Activated naive CD4-positive, alpha-beta T cell treated with anti-CD3 and anti-CD28 coated beads, Interleukin-2, amount 50 U/mL, for 72 hours (primary cell): ENCODE measurements around the gene MCM9. TPM values are rescaled to one million over a fixed set of nuclear protein-coding genes. Genes with fewer than 3 reads are reported as not detected.

Experiments
- ATAC-seq, 2 donors: fragments of 150-1000 bp; cut with Tn5 transposase; 2 replicates each; pipeline ENCODE4 v1.10.0; 2021; ENCODE audit warnings: mild to moderate bottlenecking in 2 of 2, moderate library complexity in 2 of 2
- DNase-seq, 2 donors: peaks; one replicate each; pipeline ENCODE4 v3.0.0; 2021 to 2022; ENCODE audit warnings: low spot score in 2 of 2
- H3K27ac Mint-ChIP-seq, 2 donors: one replicate each; pipeline ENCODE4 v1.8.0; 2022; ENCODE audit warnings: mild to moderate bottlenecking in 2 of 2, mixed read lengths in 2 of 2
- H3K36me3 Mint-ChIP-seq, 2 donors: one replicate each; pipeline ENCODE4 v1.8.0; 2022; ENCODE audit warnings: mixed read lengths in 2 of 2
- H3K9me3 Mint-ChIP-seq, 2 donors: one replicate each; pipeline ENCODE4 v1.8.0; 2022; ENCODE audit warnings: mixed read lengths in 2 of 2
- total RNA-seq, 2 donors: library from RNA; stranded (reverse); gene quantifications; one replicate each; pipeline ENCODE4 v1.2.3, GENCODE V29; 2022

MCM9 gene
- total RNA-seq, 2 donors from 2014 or later = 15.8 to 19.0 TPM

DNA sequence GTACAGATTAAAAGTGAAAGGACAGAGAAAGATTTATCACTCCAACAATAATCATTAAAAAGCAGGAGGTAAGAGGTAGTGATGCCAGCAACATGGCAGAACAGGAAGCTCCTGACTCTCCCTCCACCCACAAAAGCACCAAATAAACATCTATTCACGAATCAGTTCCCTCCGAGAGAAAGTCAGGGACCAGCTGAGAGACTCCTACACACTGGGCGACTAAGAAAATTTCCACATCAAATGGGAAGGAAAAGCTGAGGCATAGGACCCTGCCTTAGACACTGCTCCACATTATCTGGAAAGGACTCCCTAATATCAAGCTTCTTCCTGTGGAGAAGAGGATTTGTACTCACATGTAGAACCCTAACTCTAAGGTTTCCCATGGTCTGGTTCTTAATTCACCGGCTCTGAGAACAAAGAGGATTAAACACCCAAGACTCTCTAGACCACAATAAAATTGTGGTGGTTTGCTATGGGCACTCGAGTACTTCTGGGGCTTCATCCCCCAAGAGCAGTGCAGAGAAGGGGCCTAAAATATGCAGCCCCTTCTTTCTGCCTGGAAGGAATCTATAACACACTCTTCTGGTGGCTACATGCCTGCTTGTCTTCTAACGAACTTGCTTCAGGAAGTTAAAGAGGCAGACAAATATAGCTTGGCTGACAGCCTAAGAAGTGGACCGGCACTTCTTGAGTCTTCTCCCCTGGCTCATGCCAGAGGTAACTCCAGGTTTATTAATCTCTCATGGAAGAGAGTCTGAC, 70.4 kb downstream of the MCM9 start:
- Mint-ChIP-seq H3K36me3 (peaks cover 37 to 48% of the 10 kb centered on the region in 2 donors), H3K27ac (peak overlapping the region in 1 of 2 donors; percentile 62), H3K9me3 (peaks cover 15 to 20% of the 10 kb centered on the region in 2 donors)
- DNase-seq (no peak), ATAC-seq (peak; percentile 32 to 33)

DNA sequence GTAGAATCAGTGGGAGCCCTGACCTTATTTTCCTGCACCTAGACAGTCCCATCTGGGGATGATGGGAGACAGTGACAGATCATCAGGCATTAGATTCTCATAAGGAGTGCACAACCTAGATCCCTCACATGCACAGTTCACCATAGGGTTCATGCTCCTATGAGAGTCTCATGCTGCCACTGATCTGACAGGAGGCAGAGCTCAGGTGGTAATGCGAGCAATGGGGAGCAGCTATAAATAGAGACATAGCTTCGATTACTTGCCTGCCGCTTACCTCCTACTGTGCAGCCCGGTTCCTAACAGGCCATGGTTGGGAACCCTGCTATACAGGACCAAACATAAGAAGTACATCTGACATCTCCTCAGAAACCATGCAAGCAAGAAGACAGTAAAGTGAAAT, 72.5 kb downstream of the MCM9 start:
- no peak for ATAC-seq
- H3K9me3 Mint-ChIP-seq = peaks cover 8 to 20% of the 10 kb centered on the region in 2 donors
- peaks cover 28 to 42% of the 10 kb centered on the region in 2 donors for H3K36me3 Mint-ChIP-seq
- H3K27ac Mint-ChIP-seq = no peak overlapping the region
- no peak for DNase-seq

DNA sequence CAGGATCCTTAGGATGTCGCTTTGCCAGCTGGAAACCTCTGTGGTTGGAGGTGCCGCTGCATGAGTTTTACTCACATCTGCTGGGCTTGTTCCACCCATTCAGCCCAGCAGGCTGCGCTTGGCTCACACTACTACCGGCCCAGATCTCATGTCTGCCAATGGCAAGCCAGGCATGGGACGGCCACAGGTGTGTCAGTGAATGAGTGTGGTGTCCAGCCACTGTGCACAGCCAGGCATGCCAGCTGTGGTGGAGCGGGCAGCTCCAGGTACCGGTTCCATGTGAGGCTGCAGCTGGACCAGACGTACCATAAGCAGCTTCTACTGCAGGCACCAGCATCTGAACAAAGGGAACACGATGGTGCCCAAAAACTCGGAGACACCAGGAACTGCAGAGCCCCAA, 74.1 kb downstream of the MCM9 start:
- DNase-seq = no peak
- no peak overlapping the region for H3K27ac Mint-ChIP-seq
- peaks cover 20 to 30% of the 10 kb centered on the region in 2 donors for H3K36me3 Mint-ChIP-seq
- peaks cover under 1 to 12% of the 10 kb centered on the region in 2 donors for H3K9me3 Mint-ChIP-seq
- ATAC-seq = no peak

DNA sequence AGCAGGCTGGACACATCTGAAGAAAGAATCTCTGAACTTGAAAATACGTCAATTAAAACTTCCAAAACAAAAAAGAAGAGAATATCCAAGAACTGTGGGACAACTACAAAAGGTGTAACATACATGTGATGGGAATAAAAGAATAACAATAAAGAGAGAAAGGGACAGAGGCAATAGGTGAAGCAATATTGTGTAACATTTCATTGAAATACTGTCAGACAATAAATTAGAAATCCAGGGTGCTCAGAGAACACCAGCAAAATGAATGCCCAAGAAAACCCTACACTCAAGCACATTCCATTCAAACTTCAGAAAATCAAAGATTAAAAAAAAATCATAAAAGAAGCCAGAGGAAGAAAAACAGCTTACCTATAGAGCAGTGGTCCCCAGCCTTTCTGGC, 74.6 kb downstream of the MCM9 start:
- Mint-ChIP-seq H3K9me3 (peaks cover 0 to 8% of the 10 kb centered on the region in 2 donors), H3K36me3 (peaks cover 16 to 25% of the 10 kb centered on the region in 2 donors), H3K27ac (peak overlapping the region in 1 of 2 donors; percentile 25)
- ATAC-seq = no peak
- no peak for DNase-seq

DNA sequence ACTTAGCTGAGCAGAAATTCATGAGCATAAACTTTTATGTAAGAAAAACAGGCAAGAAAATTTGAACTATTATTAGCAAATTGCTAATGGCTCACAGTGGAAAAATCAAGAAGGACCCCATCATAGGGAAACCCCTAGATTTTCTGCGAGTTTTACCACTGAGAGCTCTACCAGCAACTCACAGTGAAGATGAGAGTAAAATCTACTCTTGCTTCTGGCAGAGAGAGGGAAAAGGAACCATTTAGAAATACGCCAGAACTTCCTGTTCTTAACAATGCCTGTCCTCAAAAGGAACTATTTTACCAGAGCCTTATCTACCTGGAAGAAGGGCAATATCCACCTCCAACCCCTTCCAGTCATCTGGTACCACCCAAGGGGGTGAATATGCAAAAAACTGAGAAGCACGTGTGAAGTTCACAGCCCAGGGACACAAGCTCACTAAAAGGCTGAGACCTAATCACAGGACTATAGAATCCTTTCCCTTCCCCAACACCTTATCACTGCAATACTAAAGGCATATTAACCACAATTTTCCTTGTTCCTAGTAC, 75.4 kb downstream of the MCM9 start:
- H3K9me3 Mint-ChIP-seq = peaks cover 0 to 8% of the 10 kb centered on the region in 2 donors
- no peak for ATAC-seq
- DNase-seq = no peak
- H3K27ac Mint-ChIP-seq = no peak overlapping the region
- H3K36me3 Mint-ChIP-seq = peaks cover 16 to 25% of the 10 kb centered on the region in 2 donors

DNA sequence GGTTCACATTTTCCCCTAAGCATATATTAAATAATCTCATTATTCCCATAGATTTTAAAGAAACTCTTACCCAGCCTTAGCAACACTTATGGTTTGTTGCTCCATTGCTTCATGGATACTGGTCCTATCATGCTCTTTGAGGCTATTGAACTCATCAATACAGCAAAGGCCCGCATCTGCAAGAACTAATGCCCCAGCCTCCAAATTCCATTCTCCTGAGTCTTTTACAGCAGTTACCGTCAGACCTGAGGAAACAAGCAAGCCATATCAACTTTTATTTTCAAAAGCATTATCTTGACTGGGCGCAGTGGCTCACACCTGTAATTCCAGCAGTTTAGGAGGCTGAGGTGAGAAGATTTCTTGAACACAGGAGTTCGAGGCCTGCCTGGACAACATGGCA, 78.7 kb downstream of the MCM9 start:
- DNase-seq = no peak
- H3K27ac Mint-ChIP-seq = no peak overlapping the region
- peaks cover 11 to 13% of the 10 kb centered on the region in 2 donors for H3K36me3 Mint-ChIP-seq
- H3K9me3 Mint-ChIP-seq = peaks cover 0 to 4% of the 10 kb centered on the region in 2 donors
- no peak for ATAC-seq

DNA sequence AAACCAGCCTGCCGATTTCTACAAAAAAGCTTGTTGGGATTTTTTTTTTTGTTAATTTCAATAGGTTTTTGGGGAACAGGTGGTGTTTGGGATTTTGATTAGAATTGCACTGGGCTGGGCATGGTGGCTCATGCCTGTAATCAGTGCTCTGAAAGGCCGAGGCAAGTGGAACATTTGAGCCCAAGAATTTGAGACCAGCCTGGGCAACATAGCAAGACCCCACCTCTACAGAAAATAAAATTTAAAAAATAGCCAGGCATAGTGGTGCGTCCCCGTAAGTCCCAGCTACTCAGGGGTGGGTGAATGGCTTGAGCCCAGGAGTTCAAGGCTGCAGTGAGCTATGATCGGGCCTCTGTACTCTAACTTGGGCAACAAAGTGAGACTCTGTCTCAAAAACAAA, 81.6 kb downstream of the MCM9 start:
- Mint-ChIP-seq H3K9me3 (no peaks in the 10 kb centered on the region), H3K27ac (no peak overlapping the region), H3K36me3 (peaks cover 0 to 6% of the 10 kb centered on the region in 2 donors)
- no peak for DNase-seq
- ATAC-seq = no peak

DNA sequence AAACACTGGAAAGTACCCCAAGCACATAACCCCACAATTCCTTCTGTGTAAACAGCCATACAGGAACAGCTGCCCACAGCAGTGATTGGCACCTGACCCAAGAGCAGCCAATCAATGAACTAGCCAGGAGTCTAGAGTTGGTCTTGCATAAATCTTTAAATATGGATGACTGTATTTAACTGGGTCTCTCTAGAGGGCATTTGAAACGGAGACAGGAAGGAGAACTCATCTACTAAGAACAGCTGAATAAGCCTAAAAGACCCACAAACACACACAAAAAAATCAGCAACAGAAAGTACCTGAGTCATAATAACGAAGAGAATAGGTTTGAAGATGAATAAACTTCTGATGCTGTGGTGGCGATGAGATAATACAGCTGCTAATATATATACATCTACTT, 90.0 kb downstream of the MCM9 start:
- H3K27ac Mint-ChIP-seq = peak overlapping the region in 1 of 2 donors; percentile 40
- DNase-seq (no peak), ATAC-seq (peak; percentile 36 to 62)
- peaks cover under 1 to 31% of the 10 kb centered on the region in 2 donors for H3K36me3 Mint-ChIP-seq
- no peaks in the 10 kb centered on the region for H3K9me3 Mint-ChIP-seq

DNA sequence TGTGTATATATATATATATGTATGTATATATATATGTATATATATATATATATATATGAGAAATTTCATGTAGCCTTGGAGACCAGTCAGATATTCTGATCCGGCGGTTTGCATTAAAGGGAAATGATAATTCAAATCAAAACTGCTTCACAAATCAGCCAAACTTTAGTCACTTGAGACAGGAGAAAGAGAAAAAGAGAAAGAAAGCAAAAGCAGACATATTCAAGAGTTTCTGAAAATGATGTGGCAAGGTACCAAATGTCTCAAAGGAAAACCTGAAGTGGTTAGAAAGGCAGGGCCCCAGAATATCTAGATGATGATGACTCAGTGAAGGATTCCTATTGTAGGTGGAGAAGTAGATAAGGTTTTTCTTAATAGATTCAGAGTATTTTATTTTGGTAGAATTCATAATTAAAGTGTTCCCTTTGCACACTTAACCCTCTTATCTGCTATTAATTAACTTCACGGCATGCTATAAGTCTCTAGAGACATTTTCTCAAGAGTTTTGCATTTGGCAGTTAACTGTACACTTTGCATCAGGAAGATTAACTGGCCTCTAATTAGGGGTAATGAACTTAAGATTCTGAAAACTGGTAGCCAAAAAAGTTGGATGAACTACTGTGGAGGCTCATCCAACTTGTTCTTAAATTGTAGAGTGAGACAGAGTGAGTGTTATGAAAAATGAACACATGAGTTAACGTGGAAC, 91.1 kb downstream of the MCM9 start:
- peak; percentile 94 to 97 for ATAC-seq
- Mint-ChIP-seq H3K27ac (peak overlapping the region; percentile 1 to 46), H3K9me3 (peaks cover 4% of the 10 kb centered on the region in 2 donors), H3K36me3 (peaks cover 10 to 42% of the 10 kb centered on the region in 2 donors)
- DNase-seq = peak in 1 of 2 donors; percentile 18

DNA sequence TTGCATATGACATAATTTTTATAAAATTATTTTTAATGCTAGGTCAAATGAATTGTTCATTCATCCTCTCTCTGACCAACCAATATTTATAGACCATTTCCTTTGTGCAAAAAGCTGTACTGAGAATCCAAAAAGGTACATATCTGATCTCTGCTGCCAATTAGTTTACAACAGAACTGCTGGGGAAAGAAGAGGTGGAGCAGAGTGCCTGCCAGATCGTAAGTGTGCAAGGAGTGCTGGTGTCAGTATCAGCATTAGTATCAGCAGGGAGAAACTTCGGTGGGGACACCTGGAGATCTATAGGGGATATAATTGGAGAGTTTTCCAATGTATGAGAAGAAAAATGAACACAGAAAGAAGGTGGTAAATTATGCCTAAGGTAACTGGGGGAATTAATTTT, 104.3 kb downstream of the MCM9 start:
- Mint-ChIP-seq H3K36me3 (peaks cover 3 to 4% of the 10 kb centered on the region in 2 donors), H3K9me3 (peaks cover 0 to 13% of the 10 kb centered on the region in 2 donors), H3K27ac (peak overlapping the region in 1 of 2 donors; percentile 4)
- DNase-seq = no peak
- ATAC-seq = no peak

DNA sequence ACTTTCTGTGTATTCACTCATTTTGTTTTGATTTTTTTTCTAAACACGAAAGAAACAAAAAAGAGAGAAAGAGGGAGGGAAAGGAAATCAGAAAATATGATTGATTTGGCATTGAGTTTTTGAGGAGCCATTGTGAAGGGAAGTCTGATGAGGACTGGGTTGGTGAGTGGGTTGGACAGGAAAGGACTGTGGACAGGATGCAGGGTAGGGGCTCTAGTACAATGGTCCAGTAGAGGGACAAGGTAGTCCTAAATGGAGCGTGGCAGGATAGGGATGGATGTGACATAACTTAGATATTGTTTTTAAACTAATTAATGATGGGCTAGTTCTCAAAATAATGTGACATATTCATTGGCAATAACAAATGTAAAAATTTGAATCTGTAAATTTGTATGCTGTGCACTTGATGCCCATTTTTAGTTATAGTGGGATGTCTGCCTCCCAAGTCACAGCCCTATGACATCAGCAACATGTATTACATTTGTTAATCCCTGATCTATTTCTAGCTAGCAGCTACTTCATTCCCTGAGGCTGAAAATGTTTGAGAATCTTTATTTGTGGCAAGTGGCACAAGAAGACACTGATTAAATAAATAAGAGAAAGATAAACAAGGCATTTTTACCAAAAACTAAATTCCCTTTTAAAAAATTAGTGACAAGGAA, 105.0 kb downstream of the MCM9 start:
- no peak for ATAC-seq
- Mint-ChIP-seq H3K27ac (peak overlapping the region in 1 of 2 donors; percentile 15), H3K36me3 (peaks cover 4 to 6% of the 10 kb centered on the region in 2 donors), H3K9me3 (peaks cover 0 to 6% of the 10 kb centered on the region in 2 donors)
- no peak for DNase-seq

DNA sequence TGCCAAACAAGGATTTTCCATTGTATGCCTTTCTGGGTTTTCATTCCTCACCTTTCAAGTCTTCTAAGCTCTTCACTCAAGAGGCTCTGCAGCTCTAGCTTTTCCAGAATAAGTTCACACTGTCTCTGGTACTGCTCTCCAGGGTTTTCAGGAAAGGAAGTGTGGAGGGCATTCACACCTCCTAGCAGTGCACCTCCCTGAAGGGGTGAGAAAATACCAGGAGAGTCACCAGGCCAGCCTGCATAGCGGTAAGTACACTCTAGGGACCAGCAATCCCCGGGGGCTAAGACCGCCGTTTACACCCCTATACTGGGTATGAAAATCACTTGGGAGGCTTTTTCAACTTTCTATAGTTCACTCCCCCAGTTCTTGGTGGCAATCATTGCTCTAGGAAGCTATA, 108.9 kb downstream of the MCM9 start:
- peaks cover 0 to 9% of the 10 kb centered on the region in 2 donors for H3K9me3 Mint-ChIP-seq
- no peak overlapping the region for H3K27ac Mint-ChIP-seq
- DNase-seq = no peak
- ATAC-seq = no peak
- peaks cover 25 to 31% of the 10 kb centered on the region in 2 donors for H3K36me3 Mint-ChIP-seq

DNA sequence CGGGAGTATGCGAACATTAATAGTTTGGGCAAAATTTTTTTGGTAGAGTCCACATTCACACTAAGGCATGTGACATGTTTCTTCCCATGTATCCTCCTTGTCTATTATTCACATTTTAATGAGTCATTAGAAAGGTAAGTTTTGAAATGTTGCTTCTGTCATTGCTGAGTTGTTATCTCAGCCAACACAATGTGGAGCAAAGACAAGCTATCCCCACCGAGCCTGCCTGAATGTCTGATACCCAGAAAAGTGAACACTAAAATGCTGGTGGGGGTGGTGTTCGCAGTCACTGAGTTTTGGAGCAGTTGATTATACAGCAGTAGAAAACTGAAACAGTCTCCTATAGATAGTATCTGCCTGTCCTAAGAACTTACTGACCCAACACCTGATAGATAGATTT, 109.3 kb downstream of the MCM9 start:
- Mint-ChIP-seq H3K36me3 (peaks cover 30 to 36% of the 10 kb centered on the region in 2 donors), H3K9me3 (peaks cover 0 to 13% of the 10 kb centered on the region in 2 donors)

DNA sequence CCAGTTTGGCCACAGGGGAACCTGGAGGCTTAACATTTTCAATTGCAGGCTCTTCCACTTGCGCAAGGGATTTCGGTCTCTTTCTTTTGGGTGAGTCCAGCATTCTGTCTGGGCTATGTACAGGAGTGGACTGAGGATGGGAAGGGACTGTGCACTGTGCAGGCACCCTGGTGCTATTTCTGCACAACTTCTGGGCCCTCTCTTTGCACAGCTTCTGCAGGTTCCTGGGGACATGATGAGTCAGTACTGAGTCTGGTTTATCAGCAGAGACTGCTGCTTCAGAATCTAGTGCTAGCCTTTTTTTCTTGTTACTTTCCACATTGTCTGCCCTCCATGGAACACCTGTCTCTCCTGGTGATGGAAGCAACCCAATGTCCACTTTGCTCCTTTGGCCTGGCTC, 119.5 kb downstream of the MCM9 start:
- ATAC-seq (peak in 1 of 2 donors; percentile 26), DNase-seq (no peak)
- Mint-ChIP-seq H3K27ac (peak overlapping the region in 1 of 2 donors; percentile 65), H3K36me3 (peaks cover 14 to 27% of the 10 kb centered on the region in 2 donors), H3K9me3 (peaks cover 6 to 12% of the 10 kb centered on the region in 2 donors)

More for the DNA sequence above, 109.3 kb downstream of the MCM9 start:
- H3K27ac Mint-ChIP-seq = no peak overlapping the region
- ATAC-seq (no peak), DNase-seq (no peak)

DNA sequence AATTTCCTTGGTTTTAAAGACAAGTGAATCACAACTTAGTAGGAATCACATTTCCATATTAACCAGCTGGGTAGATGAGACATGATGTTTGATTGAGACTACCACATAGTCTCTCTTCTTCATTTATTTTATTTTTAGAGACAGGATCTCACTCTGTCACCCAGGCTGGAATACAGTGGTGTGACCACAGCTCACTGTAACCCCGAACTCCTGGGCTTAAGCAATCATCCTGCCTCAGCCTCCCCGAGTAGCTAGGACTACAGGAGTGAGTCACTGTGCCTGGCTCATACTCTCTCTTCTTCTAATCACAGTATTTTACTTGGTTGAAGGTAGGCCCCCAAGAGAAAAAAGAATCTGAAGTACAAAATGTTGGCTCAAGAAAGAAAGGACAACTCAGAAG, 121.2 kb downstream of the MCM9 start:
- DNase-seq (peak in 1 of 2 donors; percentile 61), ATAC-seq (peak; percentile 77 to 93)
- Mint-ChIP-seq H3K9me3 (peaks cover 0 to 3% of the 10 kb centered on the region in 2 donors), H3K36me3 (peaks cover 0 to 28% of the 10 kb centered on the region in 2 donors), H3K27ac (peak overlapping the region in 1 of 2 donors; percentile 61)

DNA sequence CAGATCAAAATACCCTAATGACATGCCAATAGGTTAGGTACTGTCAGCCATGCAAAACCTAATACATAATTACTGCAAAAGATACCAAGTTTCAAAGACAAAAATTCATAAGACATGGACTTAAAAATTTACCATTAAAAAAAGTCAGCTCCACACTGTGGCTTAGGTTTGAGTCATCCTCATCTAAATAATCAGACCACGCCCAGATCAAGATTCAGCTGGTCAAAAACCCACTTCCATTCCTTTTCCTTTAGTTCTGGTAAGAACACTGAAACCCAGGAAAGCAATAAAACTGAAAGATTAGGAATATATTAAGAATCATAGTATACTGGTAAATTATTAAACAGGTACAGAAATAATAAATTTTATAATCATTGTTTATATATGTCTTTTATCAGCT, 122.0 kb downstream of the MCM9 start:
- no peak for ATAC-seq
- no peak overlapping the region for H3K27ac Mint-ChIP-seq
- peaks cover 0 to 3% of the 10 kb centered on the region in 2 donors for H3K9me3 Mint-ChIP-seq
- no peak for DNase-seq
- peaks cover 0 to 28% of the 10 kb centered on the region in 2 donors for H3K36me3 Mint-ChIP-seq
